Measurements from ENCODE around the gene PDE8B.

PDE8B gene

DNA sequence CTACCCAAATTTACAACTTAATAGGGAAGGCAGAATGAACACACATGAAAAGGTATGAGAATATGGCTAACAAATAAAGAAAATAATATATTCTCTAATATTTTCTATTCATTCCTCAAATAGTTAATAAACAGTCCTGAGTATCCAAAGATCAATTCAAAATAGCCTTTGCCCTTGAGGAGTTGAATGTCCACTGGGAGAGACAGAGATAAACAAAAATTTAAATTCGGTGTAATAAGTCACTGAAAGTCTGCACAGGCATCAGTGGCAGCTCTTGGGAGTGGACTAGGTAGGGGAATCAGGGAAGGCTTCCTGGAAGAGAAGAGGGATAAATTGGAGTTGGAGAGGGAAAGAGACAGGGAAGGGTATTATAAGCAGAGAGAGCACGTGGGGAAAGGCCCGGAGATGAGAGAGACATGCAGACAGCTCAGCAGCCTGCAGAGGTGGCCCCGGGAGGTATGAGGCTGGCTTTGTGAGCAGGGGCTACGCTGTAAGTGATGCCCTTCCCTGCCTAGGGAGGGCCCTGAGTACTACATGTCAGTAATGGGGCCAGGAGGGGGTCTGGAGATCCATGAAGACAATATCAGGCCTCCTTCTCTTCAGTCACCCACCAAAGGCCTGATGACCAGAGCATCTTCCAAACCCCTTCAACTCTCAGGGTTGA lies 137.1 kb downstream of the PDE8B start:
- Histone ChIP-seq H3K4ac (ENCODE audit: low read length) (no peak overlapping the region), H3K27me3 (ENCODE audit: control insufficient read depth in 3 of 3, insufficient read depth in 3 of 3, low read depth in 1 of 3, low read length in 3 of 3) (peaks cover 0 to 45% (median 0%) of the 10 kb centered on the region in 3 experiments), H3K4me1 (ENCODE audit: control insufficient read depth in 2 of 2, insufficient read depth in 1 of 2, low read depth in 1 of 2, low read length in 2 of 2) (peaks cover 0 to 1% of the 10 kb centered on the region in 2 donors), H2BK5ac (ENCODE audit: low read length) (no peak overlapping the region), H3K18ac (ENCODE audit: low read length) (no peak overlapping the region), H2BK120ac (ENCODE audit: low read depth, low read length) (no peak overlapping the region), H4K91ac (ENCODE audit: low read depth, low read length, poor library complexity) (no peak overlapping the region), H2BK12ac (ENCODE audit: low read length) (no peak overlapping the region), H3K14ac (ENCODE audit: low read length) (no peak overlapping the region), H3K23ac (ENCODE audit: low read depth, low read length, poor library complexity) (no peak overlapping the region), H3K27ac (replicated peaks; ENCODE audit: low read length) (no peak overlapping the region), H4K8ac (ENCODE audit: low read depth, low read length) (no peak overlapping the region), H3K4me2 (ENCODE audit: insufficient read depth, low read length, poor library complexity, severe bottlenecking) (no peak overlapping the region), H3K4me3 (ENCODE audit: low read length in 2 of 2) (no peak overlapping the region), H3K36me3 (replicated peaks in 1 of 2; ENCODE audit: control insufficient read depth in 2 of 2, insufficient read depth in 2 of 2, low read length in 2 of 2) (no peaks in the 10 kb centered on the region), H3K9ac (ENCODE audit: low read depth, low read length, poor library complexity) (no peak overlapping the region), H2AK5ac (ENCODE audit: low read depth, low read length) (no peak overlapping the region), H3K79me1 (ENCODE audit: low read depth, low read length) (no peaks in the 10 kb centered on the region), H2BK15ac (ENCODE audit: low read length) (no peak overlapping the region), H2AFZ (ENCODE audit: low read length) (no peak overlapping the region), H3K9me3 (replicated peaks in 1 of 2; ENCODE audit: control insufficient read depth in 2 of 2, insufficient read depth in 1 of 2, low read depth in 1 of 2, low read length in 2 of 2) (no peaks in the 10 kb centered on the region)
- DNase-seq (ENCODE audit: low spot score), result no peak
- WGBS, 2 donors (ENCODE audit: extremely low coverage in 2 of 2, insufficient read length in 2 of 2, insufficient replicate concordance in 1 of 2), result no CpG with 5 or more reads among the region's 5 CpGs

DNA sequence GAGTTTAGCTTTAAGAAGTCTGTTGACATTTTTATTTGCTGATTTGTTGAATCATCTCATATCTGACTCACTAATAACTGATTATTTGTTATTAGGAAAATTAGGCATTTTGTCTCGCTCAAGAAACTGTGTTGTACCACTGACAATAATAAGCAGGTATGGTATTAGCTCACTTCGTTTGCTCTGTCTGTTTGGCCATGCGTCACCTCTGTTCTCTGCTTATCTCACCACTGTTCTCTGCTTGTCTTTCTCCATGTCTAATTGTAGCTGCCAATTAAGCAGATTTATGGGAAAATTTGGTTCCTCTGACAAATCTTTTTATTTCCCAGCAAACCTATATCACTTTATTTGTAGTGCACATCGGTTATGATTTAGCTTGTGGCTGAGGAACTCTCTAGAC lies 142.8 kb downstream of the PDE8B start:
- Histone ChIP-seq H3K4me2 (ENCODE audit: insufficient read depth, low read length, poor library complexity, severe bottlenecking) (no peak overlapping the region), H2AK5ac (ENCODE audit: low read depth, low read length) (no peak overlapping the region), H3K14ac (ENCODE audit: low read length) (no peak overlapping the region), H4K8ac (ENCODE audit: low read depth, low read length) (no peak overlapping the region), H3K27me3 (ENCODE audit: control insufficient read depth in 3 of 3, insufficient read depth in 3 of 3, low read depth in 1 of 3, low read length in 3 of 3) (peaks cover 0 to 35% (median 0%) of the 10 kb centered on the region in 3 experiments), H3K9ac (ENCODE audit: low read depth, low read length, poor library complexity) (no peak overlapping the region), H3K4me3 (ENCODE audit: low read length in 2 of 2) (no peak overlapping the region), H2AFZ (ENCODE audit: low read length) (no peak overlapping the region), H2BK5ac (ENCODE audit: low read length) (no peak overlapping the region), H2BK15ac (ENCODE audit: low read length) (no peak overlapping the region), H3K36me3 (replicated peaks in 1 of 2; ENCODE audit: control insufficient read depth in 2 of 2, insufficient read depth in 2 of 2, low read length in 2 of 2) (no peaks in the 10 kb centered on the region), H4K91ac (ENCODE audit: low read depth, low read length, poor library complexity) (no peak overlapping the region), H3K27ac (replicated peaks; ENCODE audit: low read length) (no peak overlapping the region), H3K23ac (ENCODE audit: low read depth, low read length, poor library complexity) (no peak overlapping the region), H3K4ac (ENCODE audit: low read length) (no peak overlapping the region), H3K9me3 (replicated peaks in 1 of 2; ENCODE audit: control insufficient read depth in 2 of 2, insufficient read depth in 1 of 2, low read depth in 1 of 2, low read length in 2 of 2) (no peaks in the 10 kb centered on the region), H3K79me1 (ENCODE audit: low read depth, low read length) (no peaks in the 10 kb centered on the region), H2BK120ac (ENCODE audit: low read depth, low read length) (no peak overlapping the region), H3K18ac (ENCODE audit: low read length) (no peak overlapping the region), H2BK12ac (ENCODE audit: low read length) (no peak overlapping the region), H3K4me1 (ENCODE audit: control insufficient read depth in 2 of 2, insufficient read depth in 1 of 2, low read depth in 1 of 2, low read length in 2 of 2) (peaks cover 0 to 1% of the 10 kb centered on the region in 2 donors)
- no peak for DNase-seq (ENCODE audit: low spot score)
- no CpG with 5 or more reads among the region's 4 CpGs for WGBS, 2 donors (ENCODE audit: extremely low coverage in 2 of 2, insufficient read length in 2 of 2, insufficient replicate concordance in 1 of 2)

DNA sequence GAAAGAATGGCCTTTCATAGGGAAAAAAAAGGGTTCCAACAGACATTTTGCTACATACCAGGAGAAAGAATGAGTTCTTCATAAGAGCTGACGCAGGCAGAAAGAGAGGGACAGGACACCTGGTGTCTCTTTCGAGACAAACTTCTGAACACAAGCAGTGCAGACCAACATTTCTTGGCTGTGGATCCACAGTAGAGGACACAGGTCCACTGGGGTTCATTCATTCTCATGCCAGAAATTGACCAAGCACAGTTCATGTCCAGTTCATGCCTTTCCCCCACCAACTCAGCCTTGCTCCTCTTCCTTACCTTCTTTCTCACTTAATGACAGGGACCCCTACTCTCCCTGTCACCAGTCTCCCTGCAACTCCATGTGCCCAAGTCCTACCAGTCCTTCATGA lies 144.0 kb downstream of the PDE8B start:
- Histone ChIP-seq H4K8ac (ENCODE audit: low read depth, low read length) (no peak overlapping the region), H2BK120ac (ENCODE audit: low read depth, low read length) (no peak overlapping the region), H2AK5ac (ENCODE audit: low read depth, low read length) (no peak overlapping the region), H3K27ac (replicated peaks; ENCODE audit: low read length) (no peak overlapping the region), H3K4me3 (ENCODE audit: low read length in 2 of 2) (no peak overlapping the region), H3K27me3 (ENCODE audit: control insufficient read depth in 3 of 3, insufficient read depth in 3 of 3, low read depth in 1 of 3, low read length in 3 of 3) (peaks cover 0 to 26% (median 0%) of the 10 kb centered on the region in 3 experiments), H3K23ac (ENCODE audit: low read depth, low read length, poor library complexity) (no peak overlapping the region), H2BK15ac (ENCODE audit: low read length) (no peak overlapping the region), H2BK12ac (ENCODE audit: low read length) (no peak overlapping the region), H2BK5ac (ENCODE audit: low read length) (no peak overlapping the region), H3K4me1 (ENCODE audit: control insufficient read depth in 2 of 2, insufficient read depth in 1 of 2, low read depth in 1 of 2, low read length in 2 of 2) (peaks cover 0 to 1% of the 10 kb centered on the region in 2 donors), H3K4ac (ENCODE audit: low read length) (no peak overlapping the region), H3K36me3 (replicated peaks in 1 of 2; ENCODE audit: control insufficient read depth in 2 of 2, insufficient read depth in 2 of 2, low read length in 2 of 2) (no peaks in the 10 kb centered on the region), H3K79me1 (ENCODE audit: low read depth, low read length) (no peaks in the 10 kb centered on the region), H3K18ac (ENCODE audit: low read length) (no peak overlapping the region), H3K9me3 (replicated peaks in 1 of 2; ENCODE audit: control insufficient read depth in 2 of 2, insufficient read depth in 1 of 2, low read depth in 1 of 2, low read length in 2 of 2) (no peaks in the 10 kb centered on the region), H3K14ac (ENCODE audit: low read length) (no peak overlapping the region), H3K9ac (ENCODE audit: low read depth, low read length, poor library complexity) (no peak overlapping the region), H3K4me2 (ENCODE audit: insufficient read depth, low read length, poor library complexity, severe bottlenecking) (no peak overlapping the region), H4K91ac (ENCODE audit: low read depth, low read length, poor library complexity) (no peak overlapping the region), H2AFZ (ENCODE audit: low read length) (no peak overlapping the region)
- DNase-seq (ENCODE audit: low spot score), result no peak
- no CpG with 5 or more reads among the region's 2 CpGs for WGBS, 2 donors (ENCODE audit: extremely low coverage in 2 of 2, insufficient read length in 2 of 2, insufficient replicate concordance in 1 of 2)

DNA sequence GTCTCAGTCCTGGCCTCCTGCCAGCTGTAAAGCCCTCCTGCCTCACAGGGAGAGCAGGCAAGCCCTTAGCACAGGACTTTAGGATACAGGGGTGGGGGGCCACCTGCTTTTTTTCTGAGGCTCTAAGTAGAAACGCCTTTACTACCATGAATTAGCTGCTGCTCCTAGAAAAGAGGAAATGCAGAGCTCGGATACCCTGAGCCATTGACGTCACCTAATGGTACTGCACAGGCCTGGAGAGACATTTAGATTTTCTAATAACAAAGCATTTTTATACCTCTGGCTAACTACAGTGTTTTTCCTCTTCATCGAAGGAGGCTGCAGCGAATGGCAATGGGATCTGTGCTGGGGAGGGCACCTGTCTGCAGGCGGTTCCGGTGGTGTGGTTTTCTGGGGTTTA lies 144.6 kb downstream of the PDE8B start:
- Histone ChIP-seq H3K9me3 (replicated peaks in 1 of 2; ENCODE audit: control insufficient read depth in 2 of 2, insufficient read depth in 1 of 2, low read depth in 1 of 2, low read length in 2 of 2) (no peaks in the 10 kb centered on the region), H3K4me3 (ENCODE audit: low read length in 2 of 2) (peak overlapping the region in 1 of 2 donors; percentile 58), H4K91ac (ENCODE audit: low read depth, low read length, poor library complexity) (no peak overlapping the region), H3K18ac (ENCODE audit: low read length) (no peak overlapping the region), H3K4ac (ENCODE audit: low read length) (no peak overlapping the region), H4K8ac (ENCODE audit: low read depth, low read length) (no peak overlapping the region), H3K27ac (replicated peaks; ENCODE audit: low read length) (no peak overlapping the region), H3K4me1 (ENCODE audit: control insufficient read depth in 2 of 2, insufficient read depth in 1 of 2, low read depth in 1 of 2, low read length in 2 of 2) (peaks cover 0 to 1% of the 10 kb centered on the region in 2 donors), H3K79me1 (ENCODE audit: low read depth, low read length) (no peaks in the 10 kb centered on the region), H3K23ac (ENCODE audit: low read depth, low read length, poor library complexity) (no peak overlapping the region), H3K9ac (ENCODE audit: low read depth, low read length, poor library complexity) (no peak overlapping the region), H3K36me3 (replicated peaks in 1 of 2; ENCODE audit: control insufficient read depth in 2 of 2, insufficient read depth in 2 of 2, low read length in 2 of 2) (no peaks in the 10 kb centered on the region), H3K27me3 (ENCODE audit: control insufficient read depth in 3 of 3, insufficient read depth in 3 of 3, low read depth in 1 of 3, low read length in 3 of 3) (peaks cover 0 to 20% (median 0%) of the 10 kb centered on the region in 3 experiments), H2BK12ac (ENCODE audit: low read length) (no peak overlapping the region), H2AFZ (ENCODE audit: low read length) (no peak overlapping the region), H2BK15ac (ENCODE audit: low read length) (no peak overlapping the region), H2AK5ac (ENCODE audit: low read depth, low read length) (no peak overlapping the region), H3K14ac (ENCODE audit: low read length) (no peak overlapping the region), H2BK5ac (ENCODE audit: low read length) (no peak overlapping the region), H2BK120ac (ENCODE audit: low read depth, low read length) (no peak overlapping the region), H3K4me2 (ENCODE audit: insufficient read depth, low read length, poor library complexity, severe bottlenecking) (no peak overlapping the region)
- DNase-seq (ENCODE audit: low spot score), result no peak
- WGBS, 2 donors (ENCODE audit: extremely low coverage in 2 of 2, insufficient read length in 2 of 2, insufficient replicate concordance in 1 of 2), result no CpG with 5 or more reads among the region's 7 CpGs
